CD4-positive, alpha-beta T cell treated with Interleukin-17A for 4 hours (primary cell): ENCODE results near the gene PGA4.
A peak's percentile ranks its signal among the peaks of the same experiment; 100 is the strongest.
"Not testable (repeated sequence)": the region's sequence is repeated elsewhere in the genome, so short reads cannot be mapped to it uniquely, and the experiment has no call there.

ENCODE experiments used
- DNase-seq: peaks from one replicate; pipeline ENCODE4 v3.0.0-alpha.2; 2020; ENCODE audit warnings: mixed read lengths

Gene PGA4

GRCh38 chr11:61222047-61222446, at the start of gene PGA4:
PGA4 (plus strand) TSS chr11:61222347; CDS start chr11:61222401, 54 bp downstream.
- not testable (repeated sequence) for DNase-seq

GRCh38 chr11:61172356-61172755, 49.8 kb upstream of the PGA4 start:
- DNase-seq, result no peak

GRCh38 chr11:61172888-61173287, 49.3 kb upstream of the PGA4 start:
- no peak for DNase-seq

GRCh38 chr11:61173456-61173855, 48.7 kb upstream of the PGA4 start:
- DNase-seq, result no peak

- DNase-seq, result no peak
Measured at GRCh38 chr11:61174273-61174672, 47.9 kb upstream of the PGA4 start.

- no peak for DNase-seq
Measured at GRCh38 chr11:61174949-61175348, 47.2 kb upstream of the PGA4 start.

- no peak for DNase-seq
Measured at GRCh38 chr11:61176446-61176845, 45.7 kb upstream of the PGA4 start.

GRCh38 chr11:61180205-61180604, 41.9 kb upstream of the PGA4 start:
- DNase-seq, result not testable (repeated sequence)

GRCh38 chr11:61181489-61181888, 40.7 kb upstream of the PGA4 start:
- no peak for DNase-seq

GRCh38 chr11:61183645-61184044, 38.5 kb upstream of the PGA4 start:
- DNase-seq, result no peak

- no peak for DNase-seq
Measured at GRCh38 chr11:61186504-61186903, 35.6 kb upstream of the PGA4 start.

GRCh38 chr11:61187505-61188130, 34.5 kb upstream of the PGA4 start:
- peak; percentile 88 for DNase-seq

- no peak for DNase-seq
Measured at GRCh38 chr11:61189933-61190332, 32.2 kb upstream of the PGA4 start.

- no peak for DNase-seq
Measured at GRCh38 chr11:61193596-61193995, 28.6 kb upstream of the PGA4 start.

- DNase-seq, result no peak
Measured at GRCh38 chr11:61194169-61194671, 27.9 kb upstream of the PGA4 start.

- no peak for DNase-seq
Measured at GRCh38 chr11:61194981-61195695, 27.0 kb upstream of the PGA4 start.

GRCh38 chr11:61195719-61196118, 26.4 kb upstream of the PGA4 start:
- no peak for DNase-seq

- DNase-seq, result no peak
Measured at GRCh38 chr11:61198361-61198760, 23.8 kb upstream of the PGA4 start.

GRCh38 chr11:61198948-61199523, 23.1 kb upstream of the PGA4 start:
- DNase-seq, result no peak

GRCh38 chr11:61201476-61201875, 20.7 kb upstream of the PGA4 start:
- DNase-seq, result no peak

- DNase-seq, result not testable (repeated sequence)
Measured at GRCh38 chr11:61202950-61203746, 19.0 kb upstream of the PGA4 start, which contains the start of gene PGA3. PGA3 (plus strand) TSS chr11:61203515; CDS start chr11:61203565, 50 bp downstream.

- DNase-seq, result not testable (repeated sequence)
Measured at GRCh38 chr11:61203873-61204272, 18.3 kb upstream of the PGA4 start.

- DNase-seq, result not testable (repeated sequence)
Measured at GRCh38 chr11:61204502-61205059, 17.6 kb upstream of the PGA4 start.
